SW 1271 (cell line): ENCODE data around the gene PIP4K2B.
"Not testable (repeated sequence)": the region's sequence is repeated elsewhere in the genome, so short reads cannot be mapped to it uniquely, and the experiment has no call there.

Experiments used
- DNase-seq, 2 experiments: peaks; one replicate each; lab custom pipeline; 2025; lab: John Stamatoyannopoulos, UW

PIP4K2B gene

DNA sequence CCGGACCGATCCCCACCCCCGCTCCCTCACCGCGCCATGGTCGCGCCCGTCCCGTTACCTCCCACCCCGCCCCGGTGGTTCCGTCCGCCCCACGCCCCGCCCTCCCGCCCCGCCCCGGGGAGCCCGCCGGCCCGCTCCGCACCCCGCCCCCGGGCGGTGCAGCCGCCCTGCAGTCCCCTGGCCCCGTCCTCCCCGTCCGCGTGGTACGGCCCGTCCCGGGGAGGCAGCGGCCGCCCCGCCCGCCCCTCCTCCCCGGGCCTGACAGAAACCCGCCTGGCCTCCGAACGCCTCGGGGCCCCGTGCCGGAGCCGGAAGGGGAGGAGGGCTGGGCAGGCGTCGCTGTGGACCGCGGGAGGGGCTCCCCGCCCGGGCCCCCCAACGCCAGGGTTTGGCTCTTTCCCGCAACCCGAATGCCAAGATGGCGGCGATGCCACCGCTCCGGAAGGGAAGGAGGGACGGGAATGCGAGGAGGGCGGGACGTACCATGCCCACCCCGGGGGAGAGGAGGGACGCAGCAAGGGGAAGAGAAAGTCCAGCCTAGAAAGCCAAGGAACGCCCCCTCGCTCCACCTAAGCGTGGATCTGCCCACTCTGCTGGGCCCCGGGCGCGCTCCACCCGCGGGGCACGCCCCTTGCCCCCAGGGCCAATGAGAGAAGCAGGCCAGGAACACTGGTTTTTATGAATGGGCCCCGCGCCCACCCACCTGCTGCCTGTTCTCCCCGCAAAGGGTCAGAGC, at the start of gene PIP4K2B:
PIP4K2B (minus strand) TSS at position 56 of the 736 bp plus-strand sequence. CDS start 132 bp downstream, outside the sequence.
- peak; percentile 96 for DNase-seq

DNA sequence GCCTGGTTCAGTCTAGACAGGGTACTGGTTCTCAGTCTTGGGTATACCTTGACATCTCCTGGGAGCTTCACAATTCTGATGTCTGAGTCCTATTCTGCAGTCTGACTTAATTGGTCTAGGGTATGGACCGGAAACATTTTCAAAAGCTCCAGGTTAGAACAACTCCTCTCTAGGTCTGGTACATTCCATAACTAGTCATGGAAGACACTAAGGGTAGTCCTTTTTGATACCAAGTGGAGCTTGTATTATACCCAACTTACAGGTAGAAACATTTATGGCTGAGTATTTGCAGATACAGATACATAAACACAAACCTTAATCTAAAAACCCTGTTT, 49.2 kb upstream of the PIP4K2B start:
- no peak for DNase-seq

DNA sequence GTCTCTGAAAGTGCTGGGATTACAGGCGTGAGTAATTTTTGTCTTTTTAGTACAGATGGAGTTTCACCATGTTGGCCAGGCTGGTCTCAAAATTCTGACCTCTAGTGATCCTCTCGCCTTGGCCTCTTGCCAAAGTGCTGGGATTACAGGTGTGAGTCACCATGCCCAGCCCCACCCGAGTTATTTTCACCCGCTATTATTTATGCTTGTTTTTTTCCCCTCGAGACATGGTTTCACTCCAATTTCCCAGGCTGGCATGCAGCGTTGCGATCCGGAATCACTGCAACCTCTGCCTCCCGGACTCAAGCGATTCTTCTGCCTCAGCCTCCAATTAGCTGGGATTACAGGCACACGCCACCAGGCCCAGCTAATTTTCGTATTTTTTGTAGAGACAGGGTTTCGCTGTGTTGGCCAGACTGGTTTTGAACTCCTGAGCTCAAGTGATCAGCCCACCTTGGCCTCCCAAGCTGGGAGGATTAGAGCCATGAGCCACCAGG, 45.0 kb upstream of the PIP4K2B start:
- peak in 1 of 2 experiments; percentile 22 for DNase-seq

DNA sequence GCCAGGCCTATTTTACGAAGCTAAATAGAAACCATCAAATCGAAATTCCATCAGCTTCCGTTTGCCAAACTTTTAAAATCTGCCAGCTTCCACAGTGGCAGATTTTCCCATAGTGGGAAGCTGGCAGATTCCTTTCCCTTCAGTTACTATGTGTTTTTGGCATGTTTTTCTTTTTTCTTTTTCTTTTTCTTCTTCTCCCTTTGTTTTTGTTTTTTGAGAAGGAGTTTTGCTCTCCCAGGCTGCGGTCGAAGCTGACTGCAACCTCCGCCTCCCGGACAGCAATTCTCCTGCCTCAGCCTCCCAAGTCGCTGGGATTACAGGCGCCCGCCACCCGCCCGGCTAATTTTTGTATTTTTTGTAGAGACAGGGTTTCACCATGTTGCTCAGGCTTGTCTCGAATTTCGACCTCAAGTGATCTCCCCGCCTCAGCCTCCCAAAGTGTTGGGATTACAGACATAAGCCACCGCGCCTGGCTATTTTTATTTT, 26.4 kb upstream of the PIP4K2B start:
- DNase-seq = no peak

DNA sequence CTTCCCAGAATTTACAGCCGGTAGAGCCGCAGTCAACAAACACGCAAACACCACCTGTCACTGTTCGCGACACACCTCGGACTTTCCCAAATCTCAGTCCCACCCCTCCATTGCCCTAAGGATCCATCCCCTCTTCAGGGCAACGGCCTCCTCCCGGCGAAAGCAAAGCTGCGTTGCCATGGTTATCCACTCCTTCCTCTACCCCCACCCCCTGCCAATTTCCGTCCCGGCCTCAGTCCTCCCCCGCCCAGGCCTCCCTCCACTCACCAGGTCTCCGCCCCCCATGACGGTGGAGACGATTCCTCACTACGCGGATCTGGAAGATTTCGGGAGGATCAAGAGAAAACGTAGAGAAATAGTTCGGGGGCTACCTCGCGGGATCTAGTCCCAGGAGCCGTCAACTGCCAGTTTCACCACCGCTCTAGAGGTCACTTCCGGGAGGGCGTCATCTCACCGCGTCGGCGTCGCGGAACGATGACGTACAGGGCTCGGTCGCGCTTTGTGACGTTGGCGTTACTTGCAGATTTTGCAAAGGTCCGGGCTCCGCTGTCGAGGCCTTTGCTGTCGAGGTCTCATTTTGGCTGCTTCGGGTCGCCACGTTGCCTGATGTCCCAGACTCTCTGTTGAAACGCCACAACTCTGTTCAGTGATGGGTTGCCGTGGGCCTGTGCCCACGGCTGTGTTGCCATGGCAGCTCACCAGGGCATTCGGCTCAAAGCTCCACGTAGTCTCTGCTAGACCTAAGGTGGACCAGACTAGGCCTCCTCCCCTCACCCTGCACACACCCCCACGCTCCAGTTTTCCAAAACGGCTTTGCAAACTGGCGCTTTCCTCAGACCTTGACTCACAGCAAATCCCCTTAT, 25.8 kb upstream of the PIP4K2B start, which contains the start of gene CWC25:
CWC25 (minus strand) TSS at position 423 of the 863 bp plus-strand sequence; CDS start at position 285, 138 bp downstream.
- peak; percentile 68 to 91 for DNase-seq

DNA sequence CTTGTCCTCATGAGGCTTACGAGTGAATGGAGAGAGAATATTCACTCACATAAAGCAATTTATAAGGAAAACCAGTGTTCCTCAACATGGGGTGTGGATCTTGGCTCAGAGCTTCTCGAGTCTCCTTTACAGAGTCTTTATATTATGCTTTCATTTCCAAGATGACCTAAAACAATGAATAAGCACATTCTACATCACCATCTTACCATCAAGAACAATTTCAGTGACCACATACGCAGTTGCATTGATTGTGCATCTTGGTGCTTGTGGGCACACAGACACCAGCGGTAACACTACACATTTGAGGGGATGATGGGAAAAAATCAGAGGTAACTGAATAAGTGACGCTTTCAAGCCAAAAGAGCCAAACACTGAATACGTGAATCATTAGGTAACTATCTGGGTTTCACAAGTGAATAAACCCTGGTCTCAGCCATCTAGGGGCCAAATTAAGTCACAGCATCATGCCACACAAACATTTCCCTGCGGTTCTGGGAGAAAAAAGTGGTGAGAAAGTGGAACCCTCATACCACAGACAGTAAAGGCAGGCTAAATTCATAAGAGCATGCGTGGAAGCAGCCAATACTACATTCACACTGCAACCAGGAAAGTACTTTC, 16.3 kb upstream of the PIP4K2B start:
- peak in 1 of 2 experiments; percentile 29 for DNase-seq

DNA sequence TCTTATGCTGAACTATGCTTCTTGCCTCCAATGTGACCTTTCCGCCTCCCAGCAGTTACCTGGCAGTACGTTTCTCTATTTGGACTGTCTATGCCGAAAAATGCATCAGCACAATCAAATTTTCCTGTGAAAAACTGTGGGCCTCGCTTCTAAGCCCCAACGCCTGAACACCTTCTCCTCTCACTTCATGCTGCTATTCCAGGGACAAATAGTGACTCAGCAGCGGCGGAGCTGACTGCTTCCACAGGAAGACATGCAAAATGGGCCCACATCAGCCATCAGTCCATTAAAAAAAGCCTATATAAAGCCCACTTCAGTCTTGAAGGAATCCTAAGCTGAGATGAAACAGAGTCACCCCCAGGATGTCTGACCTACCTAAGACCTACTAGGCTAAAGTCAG, 10.5 kb upstream of the PIP4K2B start:
- DNase-seq = no peak

DNA sequence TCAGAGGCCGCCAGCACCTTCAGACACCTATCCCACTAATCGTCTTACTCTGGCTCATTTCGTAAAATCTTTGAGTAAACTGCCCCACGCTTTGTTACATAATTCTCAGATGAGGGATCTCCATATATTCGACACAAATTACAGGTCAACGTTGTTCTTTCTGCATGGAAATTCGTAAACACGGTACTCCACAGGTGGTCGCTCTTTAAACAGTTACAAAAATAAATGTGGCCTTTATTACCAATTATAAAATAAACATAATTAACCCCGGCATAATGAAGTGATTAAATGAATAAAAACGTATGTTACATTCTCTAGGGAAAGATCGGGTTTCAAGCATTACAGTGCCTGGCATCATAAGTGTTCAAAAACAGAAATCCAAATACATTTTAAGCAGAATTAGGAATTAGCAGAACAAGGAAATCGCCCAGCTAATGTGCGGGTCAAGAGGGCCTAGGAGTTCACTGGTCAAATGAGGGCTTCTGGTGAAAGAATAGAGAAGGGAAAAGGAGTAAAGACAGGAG, 943 bp upstream of the PIP4K2B start:
- DNase-seq = no peak

DNA sequence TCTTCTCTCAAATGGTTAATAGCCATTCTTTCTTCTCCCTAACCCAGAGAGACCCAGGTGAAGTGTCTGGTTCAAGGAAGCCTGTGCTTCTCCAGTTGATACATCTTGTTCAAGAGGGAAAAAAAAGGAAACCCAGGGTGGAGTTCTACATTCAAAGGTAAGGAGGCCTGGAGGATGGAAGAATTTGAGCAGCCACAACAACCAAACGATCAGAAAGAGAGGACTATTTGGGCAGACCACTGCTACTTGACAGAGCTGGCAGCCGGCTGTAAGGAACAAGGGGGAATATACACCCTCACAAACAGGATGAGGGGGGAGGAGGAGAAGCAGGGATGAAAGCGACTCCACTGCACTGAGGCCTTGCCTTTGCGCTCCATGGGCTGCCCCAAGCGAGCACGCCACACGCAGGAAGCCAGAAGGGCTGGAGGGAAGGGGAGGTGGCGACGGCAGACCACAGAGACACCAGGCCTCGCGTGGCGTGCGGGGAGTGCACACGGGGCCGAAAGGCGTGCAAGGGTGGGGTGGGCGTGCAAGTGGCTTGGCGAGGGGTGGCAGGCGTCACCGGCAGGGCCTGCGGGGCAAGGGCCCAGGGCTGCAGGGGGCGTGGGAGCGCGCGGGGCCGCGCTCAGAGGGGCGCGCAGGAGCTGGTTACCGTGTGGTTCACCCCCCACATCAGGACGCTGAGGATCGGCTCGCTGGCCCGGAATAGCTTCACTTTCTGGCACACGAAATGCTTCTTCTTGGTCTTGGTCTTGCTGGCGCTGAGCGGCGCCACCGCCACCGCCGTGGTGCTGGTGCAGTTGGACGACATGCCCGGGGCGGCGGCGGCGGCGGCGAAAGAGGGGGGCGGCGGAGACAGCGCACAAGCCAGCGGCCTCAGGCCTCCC, 499 bp downstream of the PIP4K2B start:
- peak in 1 of 2 experiments; percentile 69 for DNase-seq

DNA sequence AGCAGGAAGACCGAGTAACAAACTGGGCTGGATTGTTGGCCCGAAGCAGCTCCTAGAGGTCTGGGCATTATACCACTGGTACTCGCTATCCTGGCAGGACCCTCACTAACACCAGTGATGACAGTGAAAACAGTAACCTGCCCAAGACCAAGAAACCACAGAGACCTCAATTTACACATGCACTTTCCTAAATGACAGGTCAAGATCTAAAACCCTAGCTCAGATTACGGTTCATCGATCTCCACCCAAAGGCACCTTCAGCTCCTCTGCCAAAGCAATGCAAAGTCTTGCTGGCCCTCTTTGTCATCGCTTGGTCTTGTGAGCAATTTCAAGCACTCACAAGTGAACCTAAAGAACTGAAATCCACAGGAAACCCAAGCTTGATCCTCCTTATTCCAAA, 1.5 kb downstream of the PIP4K2B start:
- no peak for DNase-seq

DNA sequence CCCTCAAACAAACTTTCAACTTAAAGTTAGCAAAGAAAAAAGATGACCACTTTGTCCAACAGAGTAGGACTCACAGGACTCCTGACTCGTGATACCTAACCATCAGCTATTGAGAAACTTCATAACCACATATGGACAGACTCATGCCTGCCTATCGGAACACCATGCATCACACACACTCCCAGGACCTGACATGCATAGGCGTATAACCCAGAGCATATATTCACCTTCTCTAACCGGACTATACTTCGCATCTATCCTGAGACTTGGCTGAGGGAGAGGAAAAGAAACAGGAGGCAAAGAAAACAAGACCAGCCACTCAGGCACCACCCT, 2.2 kb downstream of the PIP4K2B start:
- no peak for DNase-seq

DNA sequence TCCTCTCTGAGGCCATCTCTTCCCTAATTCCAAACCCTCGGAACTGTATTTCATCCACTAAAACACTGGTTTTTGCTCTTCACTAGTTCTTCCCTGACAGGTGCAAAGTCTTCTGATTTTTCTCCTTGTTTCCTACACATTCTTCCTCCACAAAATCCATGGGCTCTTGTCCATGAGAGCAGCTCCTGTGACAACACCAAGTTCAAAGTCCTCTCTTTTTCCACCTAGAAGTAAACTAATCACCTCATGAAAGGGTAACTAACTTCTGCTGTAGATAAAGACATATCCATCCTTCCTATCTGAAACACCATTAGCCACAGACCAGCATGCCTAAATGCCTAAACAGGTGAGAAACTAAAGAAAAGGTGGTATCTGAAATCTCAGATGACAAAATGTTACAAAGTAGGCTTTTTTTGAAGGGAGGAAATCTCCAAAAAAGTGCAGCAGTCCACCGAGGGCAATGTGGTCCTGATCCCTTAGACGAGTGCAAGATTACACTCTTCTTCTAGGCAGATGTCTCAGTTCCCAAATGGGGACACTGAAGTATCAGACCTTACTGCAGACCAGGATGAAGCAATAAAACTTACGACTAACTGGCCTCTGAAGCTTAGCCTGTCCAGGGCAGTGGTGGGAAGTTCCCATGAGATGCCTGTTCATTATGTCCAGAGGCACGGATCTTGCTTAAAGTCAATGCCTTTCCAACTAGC, 2.8 kb downstream of the PIP4K2B start:
- DNase-seq = no peak

DNA sequence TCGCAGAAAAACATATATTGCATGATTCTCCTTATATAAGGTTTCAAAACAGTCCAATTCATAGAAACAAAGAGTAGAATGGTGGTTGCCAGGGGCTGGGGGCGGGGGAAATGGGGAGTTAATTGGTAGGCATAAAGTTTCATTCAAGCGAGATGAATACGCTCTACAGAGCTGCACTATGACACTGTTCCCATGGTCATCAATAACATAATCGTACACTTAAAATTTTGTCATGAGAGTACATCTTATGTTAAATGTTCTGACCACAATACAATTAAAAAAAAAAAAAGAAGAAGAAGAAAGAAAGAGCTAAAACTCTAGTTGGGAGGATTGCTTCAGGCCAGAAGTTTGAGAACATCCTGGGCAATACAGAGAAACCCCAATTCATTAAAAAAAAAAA, 5.1 kb downstream of the PIP4K2B start:
- DNase-seq = no peak

DNA sequence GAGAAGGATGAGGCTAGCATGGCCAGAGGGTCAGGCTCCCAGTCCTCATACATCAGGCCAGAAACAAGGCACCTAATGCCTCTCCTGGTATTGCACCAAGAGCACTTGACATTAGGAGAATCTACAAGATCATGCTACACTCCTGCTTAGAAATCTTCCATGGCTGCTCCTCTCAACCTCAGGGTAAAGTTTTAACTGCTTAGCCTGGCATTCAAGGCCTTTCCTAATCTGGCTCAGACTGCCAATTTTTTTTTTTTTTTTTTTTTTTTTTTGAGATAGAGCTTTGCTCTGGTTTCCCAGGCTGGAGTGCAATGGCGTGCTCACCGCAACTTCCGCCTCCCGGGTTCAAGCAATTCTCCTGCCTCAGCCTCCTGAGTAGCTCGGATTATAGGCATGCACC, 8.2 kb downstream of the PIP4K2B start:
- DNase-seq = no peak

DNA sequence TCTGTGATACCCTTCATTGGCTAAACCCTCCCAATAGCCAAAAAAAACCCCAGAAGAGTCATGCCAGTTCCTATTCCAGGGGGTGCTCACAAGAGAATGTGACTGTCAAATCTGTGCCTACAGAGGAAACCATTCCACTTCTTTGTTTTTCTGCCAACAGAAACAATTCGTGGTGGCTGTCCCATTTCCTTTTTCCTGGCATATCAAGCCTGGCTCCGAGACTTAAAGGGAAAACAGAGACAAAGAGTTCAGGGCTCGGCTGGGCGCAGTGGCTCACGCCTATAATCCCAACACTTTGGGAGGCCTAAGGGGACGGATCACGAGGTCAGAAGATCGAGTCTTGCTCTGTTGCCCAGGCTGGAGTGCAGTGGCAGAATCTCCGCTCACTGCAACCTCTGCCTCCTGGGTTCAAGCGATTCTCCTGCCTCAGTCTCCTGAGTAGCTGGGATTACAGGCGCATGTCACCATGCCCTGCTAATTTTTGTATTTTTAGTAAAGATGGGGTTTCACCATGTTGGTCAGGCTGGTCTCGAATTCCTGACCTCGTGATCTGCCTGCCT, 9.1 kb downstream of the PIP4K2B start:
- DNase-seq = not testable (repeated sequence)

DNA sequence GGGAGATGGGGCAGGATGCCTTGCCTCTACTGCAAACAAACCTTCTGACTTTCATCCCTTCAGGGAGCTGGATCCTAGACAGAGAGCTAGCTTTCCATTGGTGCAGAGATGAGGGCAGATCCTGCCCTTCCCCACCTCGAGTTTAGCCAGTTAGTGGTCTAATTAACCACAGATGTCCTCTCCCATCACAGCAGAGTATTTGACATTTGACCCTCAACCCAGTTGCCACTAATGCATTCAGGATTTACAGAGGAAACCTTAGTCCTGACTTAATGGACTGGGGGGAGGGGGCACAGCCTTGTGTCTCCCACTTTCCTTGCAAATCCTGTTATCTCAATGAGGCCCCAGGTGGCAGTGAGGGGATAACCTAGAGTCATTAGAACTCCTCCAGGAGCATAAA, 10.2 kb downstream of the PIP4K2B start:
- no peak for DNase-seq

DNA sequence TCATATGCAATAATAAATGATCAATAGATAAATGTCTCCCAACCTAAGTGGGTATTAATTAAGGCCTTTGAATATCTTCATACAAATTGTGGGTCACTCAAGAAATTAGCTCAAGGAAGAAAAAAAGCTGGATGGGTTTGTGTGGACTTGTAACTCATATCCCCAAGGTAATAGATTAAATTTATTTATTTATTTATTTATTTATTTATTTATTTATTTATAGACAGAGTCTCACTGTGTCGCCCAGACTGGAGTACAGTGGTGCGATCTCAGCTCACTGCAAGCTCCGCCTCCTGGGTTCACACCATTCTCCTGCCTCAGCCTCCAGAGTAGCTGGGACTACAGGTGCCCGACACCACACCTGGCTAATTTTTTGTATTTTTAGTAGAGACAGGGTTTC, 11.4 kb downstream of the PIP4K2B start:
- not testable (repeated sequence) for DNase-seq

DNA sequence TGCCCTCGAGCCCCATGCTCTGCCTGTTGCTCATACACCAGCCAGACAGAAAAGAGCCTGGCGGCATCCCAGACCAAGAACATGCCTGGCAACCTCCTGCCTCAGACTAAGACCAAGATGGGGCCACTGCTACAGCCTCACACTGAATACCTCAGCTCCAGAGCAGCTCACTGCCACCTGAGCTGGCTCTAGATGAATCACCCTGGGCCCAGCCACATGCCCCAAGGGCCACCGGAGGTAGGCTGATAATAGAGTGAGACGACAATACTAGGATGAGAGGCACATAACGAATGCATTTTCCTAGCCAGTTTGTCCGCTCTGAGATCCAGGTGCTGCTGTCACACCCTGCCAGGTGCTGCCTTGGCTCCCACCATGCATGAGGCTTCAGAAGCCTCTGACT, 13.0 kb downstream of the PIP4K2B start:
- no peak for DNase-seq

DNA sequence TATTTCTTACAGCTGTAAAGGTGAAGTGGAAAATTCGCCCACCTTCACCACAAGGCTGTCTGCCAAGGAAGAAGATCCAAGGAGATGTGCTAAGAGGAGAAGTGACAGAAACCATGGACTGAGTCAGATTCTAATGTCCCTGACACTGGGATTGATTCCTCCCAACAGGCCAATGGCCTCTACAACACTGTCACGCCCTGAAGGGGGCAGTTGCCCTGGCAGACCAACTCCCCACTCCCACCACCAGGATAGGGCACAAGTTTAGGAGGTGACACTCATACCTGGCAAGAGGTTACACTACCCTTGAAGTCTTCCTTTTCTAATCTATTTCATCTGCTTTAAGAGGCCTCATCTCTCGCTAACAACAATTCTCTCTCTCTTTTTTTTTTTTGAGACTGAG, 16.1 kb downstream of the PIP4K2B start:
- no peak for DNase-seq
